SU-DHL-6 (cell line): Measurements from ENCODE around the gene TIMP3.

Experiments
- H2AFZ ChIP-seq: fragments of 200-600 bp; sonication (generic); 2 replicates; pipeline ENCODE4 v1.6.1; 2014; ENCODE audit warnings: low read depth, mild to moderate bottlenecking, moderate library complexity, mixed read lengths, antibody characterized with exemption, low read length; ENCODE audit not compliant: severe bottlenecking
- H3F3A ChIP-seq: fragments of 200-600 bp; shearing (Covaris generic); 2 replicates; pipeline ENCODE4 v1.6.0; 2016; ENCODE audit warnings: antibody characterized with exemption, mild to moderate bottlenecking; ENCODE audit not compliant: insufficient read depth
- H3K27ac ChIP-seq: fragments of 200-600 bp; sonication (generic); 2 replicates; pipeline ENCODE4 v1.5.1; 2016; ENCODE audit warnings: low read depth, mild to moderate bottlenecking, low read length, moderate library complexity, mixed read lengths
- H3K27me3 ChIP-seq: fragments of 200-600 bp; sonication (generic), shearing (Covaris generic); 2 replicates; pipeline ENCODE4 v1.6.0; 2014; ENCODE audit warnings: mild to moderate bottlenecking, low read length
- H3K36me3 ChIP-seq: fragments of 200-600 bp; sonication (generic); 2 replicates; pipeline ENCODE4 v1.6.1; 2014; ENCODE audit warnings: mild to moderate bottlenecking, low read length, mixed read lengths
- H3K4me2 ChIP-seq: fragments of 300-600, 200-600 bp; shearing (Covaris generic), sonication (generic); 2 replicates; pipeline ENCODE4 v1.6.0; 2014; ENCODE audit warnings: low read length, low read depth, mild to moderate bottlenecking; ENCODE audit not compliant: poor library complexity, severe bottlenecking
- H3K4me3 ChIP-seq: fragments of 200-600 bp; sonication (generic); 2 replicates; pipeline ENCODE4 v1.5.1; 2014; ENCODE audit warnings: antibody characterized with exemption, low read length, mild to moderate bottlenecking, mixed read lengths; ENCODE audit not compliant: insufficient read depth, poor library complexity, severe bottlenecking
- H3K79me2 ChIP-seq: fragments of 200-600 bp; sonication (generic); 2 replicates; pipeline ENCODE4 v1.6.1; 2014; ENCODE audit warnings: mild to moderate bottlenecking, low read length, moderate library complexity; ENCODE audit not compliant: insufficient read depth
- H3K9ac ChIP-seq: fragments of 200-600 bp; sonication (generic); 2 replicates; pipeline ENCODE4 v1.7.0; 2014; ENCODE audit warnings: mild to moderate bottlenecking, low read length
- H3K9me2 ChIP-seq: fragments of 200-600 bp; sonication (generic); replicated peaks from 2 replicates; pipeline ENCODE4 v1.6.1; 2014; ENCODE audit warnings: low read length; ENCODE audit not compliant: insufficient read depth
- H3K9me3 ChIP-seq: fragments of 200-600 bp; sonication (generic); 2 replicates; pipeline ENCODE4 v1.6.1; 2014; ENCODE audit warnings: low read length, mixed read lengths; ENCODE audit not compliant: insufficient read depth
- H4K20me1 ChIP-seq: fragments of 200-600 bp; sonication (generic); 2 replicates; pipeline ENCODE4 v1.6.1; 2014; ENCODE audit warnings: low read depth, mild to moderate bottlenecking, antibody characterized with exemption, low read length, moderate library complexity, mixed read lengths
- EZH2phosphoT487 ChIP-seq: fragments of 200-600 bp; sonication (generic), shearing (Covaris generic); conservative IDR thresholded peaks from 2 replicates; pipeline ENCODE4 v1.6.1; 2018; ENCODE audit warnings: mild to moderate bottlenecking, antibody characterized with exemption, low read length, moderate library complexity, mixed read lengths
- TF ChIP-seq, protein P1 (sequence below): fragments of 200-600 bp; sonication (generic); IDR thresholded peaks from one replicate; pipeline ENCODE4 v1.5.1; 2017; ENCODE audit warnings: antibody characterized with exemption, mild to moderate bottlenecking, low read length, moderate library complexity; ENCODE audit not compliant: insufficient read depth, poor library complexity, severe bottlenecking

Gene TIMP3

DNA sequence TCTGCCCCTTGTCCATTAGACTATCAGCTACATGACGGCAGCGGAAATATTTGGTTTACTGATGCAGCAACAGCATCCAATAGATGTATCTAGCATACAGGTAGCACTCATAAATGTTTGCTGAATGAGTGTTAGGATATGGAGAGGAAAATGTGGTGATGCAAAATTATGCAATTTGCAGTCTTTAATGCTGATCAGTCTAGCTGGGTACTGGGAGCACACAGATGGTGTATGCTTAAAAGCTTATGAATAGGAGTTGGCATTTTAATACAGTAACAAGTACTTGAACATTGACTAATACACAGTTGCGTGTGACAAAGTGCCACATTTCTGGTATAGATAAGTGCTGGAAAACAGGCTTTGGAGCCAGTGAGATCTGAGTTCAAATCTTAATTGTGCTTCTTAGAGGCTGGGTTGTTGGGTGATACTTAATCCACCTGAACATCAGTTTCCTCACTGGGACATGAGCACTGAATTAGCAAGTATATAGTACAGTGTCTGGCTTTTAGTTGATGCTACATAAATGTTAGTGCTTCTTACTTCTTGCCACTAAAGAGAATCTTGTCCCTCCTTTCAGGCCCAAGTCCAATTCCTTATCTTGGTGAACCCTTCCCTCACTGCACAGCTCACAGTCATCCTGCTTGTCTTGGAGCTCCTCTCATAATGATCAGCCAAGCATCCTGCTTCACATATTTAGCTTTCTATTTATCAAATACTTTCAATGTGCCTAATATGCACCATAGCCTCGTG, 99.6 kb downstream of the TIMP3 start:
- no peak for TF ChIP-seq EZH2phosphoT487
- TF ChIP-seq, protein P1, sequence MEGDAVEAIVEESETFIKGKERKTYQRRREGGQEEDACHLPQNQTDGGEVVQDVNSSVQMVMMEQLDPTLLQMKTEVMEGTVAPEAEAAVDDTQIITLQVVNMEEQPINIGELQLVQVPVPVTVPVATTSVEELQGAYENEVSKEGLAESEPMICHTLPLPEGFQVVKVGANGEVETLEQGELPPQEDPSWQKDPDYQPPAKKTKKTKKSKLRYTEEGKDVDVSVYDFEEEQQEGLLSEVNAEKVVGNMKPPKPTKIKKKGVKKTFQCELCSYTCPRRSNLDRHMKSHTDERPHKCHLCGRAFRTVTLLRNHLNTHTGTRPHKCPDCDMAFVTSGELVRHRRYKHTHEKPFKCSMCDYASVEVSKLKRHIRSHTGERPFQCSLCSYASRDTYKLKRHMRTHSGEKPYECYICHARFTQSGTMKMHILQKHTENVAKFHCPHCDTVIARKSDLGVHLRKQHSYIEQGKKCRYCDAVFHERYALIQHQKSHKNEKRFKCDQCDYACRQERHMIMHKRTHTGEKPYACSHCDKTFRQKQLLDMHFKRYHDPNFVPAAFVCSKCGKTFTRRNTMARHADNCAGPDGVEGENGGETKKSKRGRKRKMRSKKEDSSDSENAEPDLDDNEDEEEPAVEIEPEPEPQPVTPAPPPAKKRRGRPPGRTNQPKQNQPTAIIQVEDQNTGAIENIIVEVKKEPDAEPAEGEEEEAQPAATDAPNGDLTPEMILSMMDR: no peak
- Histone ChIP-seq H3K4me3 (no peak overlapping the region), H3K9ac (no peak overlapping the region), H3K27me3 (no peaks in the 10 kb centered on the region), H3K9me3 (no peaks in the 10 kb centered on the region), H3K27ac (no peak overlapping the region), H3K79me2 (no peaks in the 10 kb centered on the region), H4K20me1 (no peaks in the 10 kb centered on the region), H3F3A (no peaks in the 10 kb centered on the region), H3K9me2 (no peaks in the 10 kb centered on the region), H2AFZ (no peak overlapping the region), H3K4me2 (no peak overlapping the region), H3K36me3 (no peaks in the 10 kb centered on the region)

DNA sequence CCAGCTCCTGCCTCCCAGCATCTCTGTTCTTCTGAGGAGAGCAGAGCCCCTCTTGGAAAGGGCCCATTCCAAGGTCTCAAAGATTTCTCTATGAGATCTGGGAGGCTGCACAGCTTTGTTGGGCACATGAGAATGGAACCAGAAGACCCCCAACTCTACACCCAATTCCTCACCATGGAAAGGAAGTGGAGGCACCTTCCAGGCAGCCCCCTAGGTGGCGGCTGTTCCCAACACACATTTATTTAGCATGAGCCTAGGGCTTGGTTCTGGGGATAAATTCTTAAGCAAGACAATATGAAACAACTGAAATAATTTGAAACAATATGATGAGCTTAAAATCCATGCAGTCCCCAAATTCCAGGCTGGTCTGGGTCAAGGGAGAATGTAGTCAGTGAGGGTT, 100.4 kb downstream of the TIMP3 start:
- no peaks in the 10 kb centered on the region for H3K36me3 ChIP-seq
- no peaks in the 10 kb centered on the region for H3K27me3 ChIP-seq
- H2AFZ ChIP-seq: no peak overlapping the region
- no peak overlapping the region for H3K4me2 ChIP-seq
- H3K9ac ChIP-seq: no peak overlapping the region
- H3K27ac ChIP-seq: no peak overlapping the region
- H3K9me2 ChIP-seq: no peaks in the 10 kb centered on the region
- H3K9me3 ChIP-seq: no peaks in the 10 kb centered on the region
- H3F3A ChIP-seq: no peaks in the 10 kb centered on the region
- H4K20me1 ChIP-seq: no peaks in the 10 kb centered on the region
- H3K4me3 ChIP-seq: no peak overlapping the region
- TF ChIP-seq EZH2phosphoT487: no peak
- TF ChIP-seq, protein P1: no peak
- H3K79me2 ChIP-seq: no peaks in the 10 kb centered on the region

DNA sequence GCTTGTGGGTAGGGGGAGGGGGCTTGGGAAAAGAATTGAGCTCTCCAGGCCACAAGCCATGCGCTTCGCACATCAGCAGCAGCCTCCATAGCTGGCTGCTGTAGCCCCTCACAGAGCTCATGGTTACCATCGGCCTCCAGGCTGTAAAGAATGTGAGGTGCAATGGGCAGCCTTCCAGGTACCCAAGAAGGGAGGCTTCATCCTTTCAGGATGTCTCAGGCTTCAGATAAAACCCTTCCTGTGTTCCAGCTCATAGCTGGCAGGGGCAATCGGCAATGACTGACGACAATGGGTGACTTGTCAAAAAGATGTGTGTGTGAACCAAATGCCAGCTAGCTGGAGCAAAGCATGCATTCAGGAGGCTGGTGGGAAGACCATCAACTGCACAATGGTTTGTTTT, 102.0 kb downstream of the TIMP3 start:
- H2AFZ ChIP-seq: no peak overlapping the region
- no peak overlapping the region for H3K4me3 ChIP-seq
- H3K9me3 ChIP-seq: no peaks in the 10 kb centered on the region
- no peak for TF ChIP-seq EZH2phosphoT487
- TF ChIP-seq, protein P1: no peak
- H3K36me3 ChIP-seq: no peaks in the 10 kb centered on the region
- no peaks in the 10 kb centered on the region for H3F3A ChIP-seq
- no peaks in the 10 kb centered on the region for H3K9me2 ChIP-seq
- H3K27ac ChIP-seq: no peak overlapping the region
- H4K20me1 ChIP-seq: no peaks in the 10 kb centered on the region
- no peak overlapping the region for H3K4me2 ChIP-seq
- no peaks in the 10 kb centered on the region for H3K79me2 ChIP-seq
- no peak overlapping the region for H3K9ac ChIP-seq
- H3K27me3 ChIP-seq: no peaks in the 10 kb centered on the region
